GM18858 (cell line): Measurements from ENCODE around the gene CRYBB1.
"Not testable (repeated sequence)": the region's sequence is repeated elsewhere in the genome, so short reads cannot be mapped to it uniquely, and the experiment has no call there.

Source experiments
- ATAC-seq: cut with Tn5 transposase; IDR thresholded peaks from one replicate; pipeline ENCODE4 v1.9.1; 2021; ENCODE audit not compliant: unreplicated experiment

The CRYBB1 gene

GRCh38 chr22:26642465-26643417 is 24.9 kb upstream of the CRYBB1 start:
- no peak for ATAC-seq

GRCh38 chr22:26636296-26636695 is 18.5 kb upstream of the CRYBB1 start:
- no peak for ATAC-seq

- no peak for ATAC-seq
These were observed 17.3 kb upstream of the CRYBB1 start for GRCh38 chr22:26635117-26635516.

DNA sequence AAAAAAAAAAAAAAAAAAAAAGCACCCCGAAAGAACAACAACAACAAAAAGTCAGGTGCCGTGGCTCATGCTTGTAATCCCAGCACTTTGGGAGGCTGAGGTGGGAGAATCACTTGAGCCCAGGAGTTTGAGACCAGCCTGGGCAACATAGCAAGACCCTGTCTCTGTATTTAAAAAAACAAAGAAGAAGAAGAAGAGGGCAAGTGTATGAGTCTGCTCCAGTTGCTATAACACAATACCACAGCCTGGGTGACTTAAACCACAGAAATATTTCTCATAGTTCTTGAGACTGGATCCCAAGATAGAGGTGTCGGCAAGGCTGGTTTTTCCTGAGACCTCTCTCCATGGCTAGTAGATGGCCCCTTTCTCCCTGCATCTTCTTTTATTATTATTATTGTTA is 16.4 kb upstream of the CRYBB1 start:
- no peak for ATAC-seq

DNA sequence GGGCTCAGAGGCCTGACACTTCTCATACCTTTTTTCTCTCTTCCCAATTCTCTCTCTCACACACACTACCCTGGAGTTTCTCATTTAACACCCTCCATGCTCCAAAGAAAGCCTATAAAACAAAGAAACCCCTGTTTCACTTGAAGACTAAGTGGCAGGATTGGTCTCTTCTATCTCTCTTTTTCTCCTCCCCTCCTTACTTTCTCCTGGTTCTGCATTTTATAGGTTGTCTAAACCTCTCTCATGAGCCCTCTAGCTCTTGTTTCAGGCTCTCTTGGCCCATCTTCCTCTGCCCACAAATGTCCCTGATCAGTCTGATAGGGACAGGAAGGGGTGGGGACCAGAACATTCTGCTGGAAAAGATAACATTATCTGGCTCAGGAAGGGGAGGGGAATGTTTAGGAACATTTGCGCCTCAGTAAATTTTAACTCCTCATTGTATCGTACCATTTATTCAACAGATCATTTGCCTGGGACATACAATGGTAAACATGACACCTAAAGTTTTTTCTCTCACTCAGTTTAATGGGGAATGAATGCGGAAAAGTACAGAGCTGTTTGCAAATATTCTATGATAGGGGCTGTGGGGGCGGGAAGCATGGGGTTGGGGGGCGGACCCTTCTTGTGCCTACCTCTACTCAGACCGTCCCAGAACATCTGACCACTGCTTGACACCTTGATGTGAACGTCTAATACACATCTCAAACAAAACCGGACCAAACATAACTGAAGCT is 14.8 kb upstream of the CRYBB1 start:
- no peak for ATAC-seq

- no peak for ATAC-seq
These were observed 13.5 kb upstream of the CRYBB1 start for GRCh38 chr22:26631282-26631681.

DNA sequence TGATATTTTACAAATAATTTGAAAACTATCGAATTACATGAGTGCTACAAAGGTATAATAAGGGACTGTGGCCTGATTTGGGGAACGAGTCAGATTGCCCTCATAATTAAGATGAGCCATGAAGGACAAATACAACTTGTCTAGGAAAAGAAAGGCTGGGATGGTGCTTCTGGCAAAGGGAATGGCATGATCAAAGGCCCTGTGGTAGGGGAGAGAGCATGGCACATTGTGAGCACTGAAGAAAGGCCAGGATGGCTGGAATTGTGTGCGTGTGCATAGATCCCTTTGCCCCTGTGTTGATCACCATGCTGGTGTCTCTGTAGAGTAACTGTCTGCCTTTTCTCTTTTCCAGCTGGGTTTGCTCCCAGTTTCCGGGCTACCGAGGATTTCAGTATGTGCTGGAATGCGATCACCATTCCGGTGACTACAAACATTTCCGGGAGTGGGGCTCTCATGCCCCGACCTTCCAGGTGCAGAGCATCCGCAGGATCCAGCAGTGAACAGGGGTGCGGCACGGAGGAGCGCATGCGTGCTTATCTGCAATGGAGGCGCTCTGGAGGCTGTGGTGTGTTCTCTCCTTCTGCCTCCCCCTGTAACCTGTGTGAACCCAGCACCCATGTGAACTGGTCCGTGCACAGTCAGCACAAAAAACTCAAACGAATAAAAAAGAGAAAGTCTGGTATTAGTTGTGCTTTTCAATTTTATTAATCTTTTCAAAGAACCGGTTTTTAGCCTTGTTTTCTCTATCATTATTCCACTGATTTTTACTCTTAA is 12.3 kb upstream of the CRYBB1 start:
- no peak for ATAC-seq

DNA sequence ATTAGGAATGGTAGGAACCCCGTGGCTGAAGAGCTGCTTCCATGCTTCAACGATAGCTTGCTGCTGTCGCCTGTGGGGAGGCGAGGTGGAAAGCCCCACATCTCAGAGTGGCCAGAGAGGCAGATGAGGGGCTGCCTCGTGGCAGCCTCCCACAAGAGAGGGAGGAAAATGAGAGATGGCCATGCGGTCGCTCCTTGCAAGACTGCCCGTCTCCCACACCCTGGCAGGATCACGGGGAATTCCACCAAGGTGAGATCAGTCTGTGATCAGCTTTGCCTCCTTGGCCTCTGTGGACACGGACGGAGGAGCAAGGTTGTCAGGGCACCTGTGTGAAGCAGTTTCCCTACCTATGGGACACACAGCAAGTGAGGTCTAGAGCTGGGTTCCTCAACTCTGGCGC is 7.0 kb upstream of the CRYBB1 start:
- no peak for ATAC-seq

- no peak for ATAC-seq
These were observed 6.2 kb upstream of the CRYBB1 start for GRCh38 chr22:26623984-26624383.

- no peak for ATAC-seq
These were observed 3.8 kb upstream of the CRYBB1 start, which contains the start of gene CRYBA4 for GRCh38 chr22:26621663-26622062. CRYBA4 (plus strand) TSS chr22:26621963; CDS start chr22:26622597, 634 bp downstream.

DNA sequence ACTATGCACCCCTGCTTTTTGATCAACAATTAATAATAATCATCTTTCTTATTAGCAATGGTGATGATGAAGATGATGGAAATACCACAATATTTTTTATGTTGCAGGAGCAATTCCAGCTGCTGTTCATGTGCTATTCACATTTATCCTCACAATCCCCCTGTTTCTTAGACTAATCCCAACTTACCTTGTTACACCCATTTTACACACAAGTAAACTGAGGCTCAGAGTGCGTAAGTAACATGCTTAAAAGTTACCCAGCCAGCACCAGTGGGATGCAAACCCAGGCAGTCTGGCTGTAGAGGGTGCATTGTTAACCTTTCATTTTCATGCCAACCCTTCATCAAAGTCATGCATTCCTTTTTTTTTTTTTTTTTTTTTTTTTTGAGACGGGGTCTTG is 2.4 kb upstream of the CRYBB1 start:
- no peak for ATAC-seq

GRCh38 chr22:26619510-26619909 is 1.7 kb upstream of the CRYBB1 start:
- no peak for ATAC-seq

DNA sequence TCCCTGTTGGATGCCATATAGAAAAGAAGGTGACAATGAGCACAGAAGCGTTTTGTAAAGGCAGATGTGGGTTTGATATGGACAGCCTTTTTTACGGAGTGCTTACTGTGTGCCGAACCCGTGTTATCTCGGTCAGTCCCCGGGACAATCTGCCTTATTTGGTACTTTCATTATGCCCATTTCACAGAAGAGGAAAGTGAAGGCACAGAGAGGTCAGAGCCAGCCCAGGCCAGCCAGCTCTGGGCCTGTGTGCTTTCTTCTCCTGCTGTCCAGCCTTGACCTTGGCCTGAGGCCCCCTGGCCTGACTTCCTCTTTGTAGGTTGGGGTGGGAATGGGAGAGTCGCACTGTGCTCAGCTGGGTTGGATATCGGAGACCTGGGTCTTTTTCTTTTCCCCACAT is 628 bp upstream of the CRYBB1 start:
- no peak for ATAC-seq

- no peak for ATAC-seq
These were observed 1.2 kb downstream of the CRYBB1 start for GRCh38 chr22:26616650-26617049.

- no peak for ATAC-seq
These were observed 1.9 kb downstream of the CRYBB1 start for GRCh38 chr22:26615830-26616435.

GRCh38 chr22:26615149-26615548 is 2.7 kb downstream of the CRYBB1 start:
- ATAC-seq: no peak

GRCh38 chr22:26614322-26614721 is 3.5 kb downstream of the CRYBB1 start:
- no peak for ATAC-seq

DNA sequence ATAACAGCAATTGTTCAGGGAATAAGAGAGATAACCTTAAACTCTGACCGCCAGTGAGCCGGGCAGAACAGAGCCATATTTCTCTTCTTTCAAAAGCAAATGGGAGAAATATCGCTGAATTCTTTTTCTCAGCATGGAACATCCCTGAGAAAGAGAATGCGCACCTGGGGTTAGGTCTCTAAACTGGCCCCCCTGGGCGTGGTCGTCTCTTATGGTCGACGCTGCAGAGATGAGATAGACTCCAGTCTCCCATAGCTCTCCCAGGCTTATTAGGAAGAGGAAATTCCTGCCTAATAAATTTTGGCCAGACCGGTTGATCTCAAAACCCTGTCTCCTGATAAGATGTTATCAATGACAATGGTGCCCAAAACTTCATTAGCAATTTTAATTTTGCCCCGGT is 4.1 kb downstream of the CRYBB1 start:
- ATAC-seq: not testable (repeated sequence)

GRCh38 chr22:26612652-26613051 is 5.2 kb downstream of the CRYBB1 start:
- ATAC-seq: no peak

DNA sequence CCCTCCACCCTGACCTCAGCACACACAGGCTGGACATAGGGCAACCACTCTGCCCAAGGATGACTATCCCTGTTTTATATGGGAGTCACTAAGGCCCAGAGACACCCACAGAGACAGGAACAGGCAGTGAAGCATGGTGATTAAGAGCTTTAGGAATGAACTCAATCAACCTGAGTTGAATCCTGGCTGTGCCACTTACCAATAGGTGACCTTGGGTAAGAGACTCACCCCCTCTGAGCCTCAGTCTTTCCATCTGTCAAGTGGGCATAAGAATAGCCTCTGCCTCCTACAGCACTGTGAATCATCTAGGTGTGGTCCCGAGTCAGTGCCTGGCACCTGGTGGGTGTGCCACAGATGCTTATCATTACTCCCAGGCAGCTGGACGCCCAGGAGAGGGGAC is 6.8 kb downstream of the CRYBB1 start:
- no peak for ATAC-seq
